Activated T-helper 1 cell treated with Interleukin-2 at 50 U/mL for 16 hours (primary cell): ENCODE results near the gene HS2ST1.
"Not testable (repeated sequence)": the region's sequence is repeated elsewhere in the genome, so short reads cannot be mapped to it uniquely, and the experiment has no call there.

Experiments used
- DNase-seq: peaks from one replicate; pipeline ENCODE4 v3.0.0-alpha.2; 2020; ENCODE audit warnings: low read depth

Gene HS2ST1

DNA sequence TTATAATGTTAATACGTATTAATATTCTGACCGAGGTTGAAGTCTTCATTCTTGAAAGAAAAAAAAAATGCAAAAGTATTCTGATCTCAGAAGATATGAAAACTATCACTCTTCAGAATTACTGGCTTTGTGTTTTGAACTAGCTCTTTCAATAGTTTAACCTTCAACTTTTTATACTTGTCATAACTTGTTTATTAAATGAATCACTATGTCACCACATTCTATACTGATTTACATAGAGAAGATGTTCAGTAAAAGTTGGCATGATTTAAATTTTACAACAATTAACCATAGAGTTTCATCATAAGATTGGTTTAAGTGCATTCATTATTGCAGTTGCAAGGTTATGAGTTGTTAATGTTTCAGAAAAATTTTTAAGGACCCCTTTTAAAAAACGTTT is 57.3 kb downstream of the HS2ST1 start:
- DNase-seq: no peak

DNA sequence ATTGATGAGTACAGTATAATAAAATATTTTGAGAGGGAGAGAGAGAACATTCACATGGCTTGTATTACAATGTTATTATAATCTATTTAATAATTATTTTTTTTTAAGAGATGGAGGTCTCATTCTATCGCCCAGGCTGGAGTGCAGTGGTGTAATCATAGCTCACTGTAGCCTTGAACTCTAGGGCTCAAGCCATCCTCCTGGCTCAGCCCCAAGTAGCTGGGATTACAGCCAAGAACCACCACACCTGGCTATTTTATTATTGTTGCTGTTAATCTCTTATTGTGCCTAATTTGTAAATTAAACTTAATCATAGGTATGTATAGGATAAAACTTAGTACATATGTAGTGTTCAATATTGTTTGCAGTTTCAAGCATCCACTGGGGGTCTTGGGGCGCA is 57.8 kb downstream of the HS2ST1 start:
- no peak for DNase-seq

DNA sequence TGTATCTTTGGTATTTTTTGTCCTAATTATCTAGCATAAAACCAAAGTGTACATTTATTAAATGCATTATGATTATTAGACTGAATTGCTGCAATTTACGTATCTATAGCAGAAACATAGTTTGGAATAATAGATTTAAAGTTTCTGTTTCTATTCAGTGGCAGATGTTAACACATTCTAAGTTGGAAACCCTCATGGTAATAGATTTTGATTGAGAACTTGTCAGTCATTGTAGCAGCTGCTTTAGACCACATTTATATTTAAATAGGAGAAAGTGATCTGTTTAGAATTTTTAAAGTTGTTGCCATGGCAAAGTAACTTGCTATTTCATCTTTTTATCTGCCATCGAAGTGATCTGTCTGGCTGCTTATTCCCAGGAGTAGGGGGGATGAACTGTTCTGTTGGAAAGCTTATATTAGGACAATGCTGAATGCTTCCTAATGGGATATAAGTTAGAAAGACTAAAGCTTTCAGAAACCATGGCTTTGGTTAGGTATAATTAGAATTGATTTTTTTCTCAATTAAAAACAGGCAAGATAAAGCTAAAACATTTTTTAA is 61.6 kb downstream of the HS2ST1 start:
- no peak for DNase-seq

DNA sequence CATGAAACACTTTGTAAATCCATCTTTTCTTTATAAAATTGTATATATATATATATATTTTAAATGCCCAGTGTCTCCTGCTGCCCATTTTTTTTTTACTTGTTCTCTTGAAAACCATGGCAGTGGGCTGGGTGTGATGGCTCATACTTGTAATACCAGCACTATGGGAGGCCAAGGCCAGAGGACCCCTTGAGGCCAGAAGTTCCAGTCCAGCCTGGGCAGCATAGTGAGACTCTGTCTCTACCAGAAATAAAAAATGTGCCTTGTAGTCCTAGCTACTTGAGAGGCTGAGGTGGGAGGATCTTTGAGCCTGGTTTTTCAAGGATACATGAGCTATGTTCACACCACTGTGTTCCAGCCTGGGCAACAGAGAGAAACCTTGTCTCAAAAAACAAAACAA is 62.2 kb downstream of the HS2ST1 start:
- no peak for DNase-seq

DNA sequence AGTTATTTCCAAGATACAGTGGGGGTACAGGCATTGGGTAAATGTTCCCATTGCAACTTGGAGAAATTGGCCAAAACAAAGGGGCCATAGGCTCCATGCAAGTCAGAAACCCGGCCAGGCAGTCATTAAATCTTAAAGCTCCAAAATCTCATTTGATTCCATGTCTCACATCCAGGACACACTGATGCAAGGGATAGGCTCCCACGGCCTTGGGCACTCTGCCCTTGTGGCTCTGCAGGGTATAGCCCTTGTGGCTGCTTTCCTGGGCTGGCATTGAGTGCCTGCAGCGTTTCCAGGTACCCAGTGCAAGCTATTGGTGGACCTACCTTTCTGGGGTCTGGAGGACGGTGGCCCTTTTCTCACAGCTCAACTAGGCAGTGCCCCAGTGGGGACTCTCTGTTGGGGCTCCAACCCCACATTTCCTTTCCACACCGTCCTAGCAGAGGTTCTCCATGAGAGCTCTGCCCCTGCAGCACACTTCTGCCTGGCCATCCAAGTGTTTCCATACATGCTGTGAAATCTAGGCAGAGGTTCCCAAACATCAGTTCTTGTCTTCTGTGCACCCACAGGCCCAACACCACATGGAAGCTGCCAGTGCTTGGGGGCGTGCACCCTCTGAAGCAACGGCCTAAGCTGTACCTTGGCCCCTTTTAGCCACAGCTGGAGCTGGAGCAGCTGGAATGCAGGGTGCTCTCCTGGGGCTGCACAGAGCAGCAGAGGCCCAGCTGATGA is 67.2 kb downstream of the HS2ST1 start:
- DNase-seq: no peak

DNA sequence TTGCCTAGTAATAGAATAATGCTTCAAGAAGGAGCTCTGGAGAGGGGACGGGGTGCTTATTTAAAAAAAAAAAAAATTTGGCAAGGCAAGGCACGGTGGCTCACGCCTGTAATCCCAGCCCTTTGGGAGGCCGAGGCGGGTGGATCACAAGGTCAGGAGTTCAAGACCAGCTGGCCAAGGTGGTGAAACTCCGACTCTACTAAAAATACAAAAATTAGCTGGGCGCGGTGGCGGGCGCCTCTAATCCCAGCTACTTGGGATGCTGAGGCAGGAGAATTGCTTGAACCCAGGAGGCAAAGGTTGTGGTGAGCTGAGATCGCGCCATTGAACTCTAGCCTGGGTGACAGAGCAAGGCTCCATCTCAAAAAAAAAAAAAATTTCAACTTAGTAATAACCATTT is 69.2 kb downstream of the HS2ST1 start:
- DNase-seq: not testable (repeated sequence)

DNA sequence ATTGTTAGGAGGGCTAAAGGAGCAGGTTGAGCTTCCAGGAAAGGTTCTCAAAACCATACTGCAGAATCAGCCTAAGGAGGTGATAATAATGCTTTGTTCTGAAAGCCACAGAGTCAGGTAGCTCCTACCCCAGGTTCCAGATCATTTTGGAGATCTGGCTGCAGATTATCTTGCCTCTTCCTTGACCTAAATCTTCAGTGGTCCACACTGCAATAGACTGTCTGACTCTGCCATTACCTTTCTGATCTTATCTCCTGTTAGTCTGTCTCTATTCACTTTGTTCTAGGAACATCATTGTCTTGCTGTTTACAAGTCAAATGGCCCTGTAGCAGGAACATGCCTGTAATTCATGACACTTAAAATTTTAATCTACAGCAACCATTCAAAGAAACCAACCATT is 73.0 kb downstream of the HS2ST1 start:
- DNase-seq: no peak

DNA sequence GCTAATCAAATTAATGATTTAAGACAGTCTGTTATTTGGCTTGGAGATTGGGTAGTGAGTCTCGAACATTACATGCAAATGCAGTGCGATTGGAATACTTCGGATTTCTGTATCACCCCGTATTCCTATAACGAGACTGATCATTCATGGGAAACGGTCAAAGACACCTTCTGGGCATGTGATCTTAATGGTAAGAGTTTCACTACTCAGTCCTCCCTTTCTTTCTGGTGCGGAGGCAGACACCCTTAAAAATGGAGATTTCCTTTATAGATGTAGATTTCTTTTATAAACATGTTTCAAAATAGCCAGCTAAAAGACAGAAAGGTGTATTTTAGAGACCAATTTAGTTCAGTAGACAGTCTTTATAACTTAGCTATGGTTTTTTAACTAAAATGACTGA is 74.4 kb downstream of the HS2ST1 start:
- no peak for DNase-seq

DNA sequence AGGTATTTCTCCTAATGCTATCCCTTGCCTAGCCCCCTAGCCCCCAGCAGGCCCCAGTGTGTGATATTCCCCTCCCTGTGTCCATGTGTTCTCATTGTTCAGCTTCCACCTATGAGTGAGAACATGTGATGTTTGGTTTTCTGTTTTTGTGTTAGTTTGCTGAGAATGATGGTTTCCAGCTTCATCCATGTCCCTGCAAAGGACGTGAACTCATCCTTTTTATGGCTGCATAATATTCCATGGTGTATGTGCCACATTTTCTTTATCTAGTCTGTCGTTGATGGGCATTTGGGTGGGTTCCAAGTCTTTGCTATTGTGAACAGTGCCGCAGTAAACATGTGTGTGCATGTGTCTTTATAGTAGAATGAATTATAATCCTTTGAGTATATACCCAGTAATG is 75.3 kb downstream of the HS2ST1 start:
- DNase-seq: not testable (repeated sequence)

DNA sequence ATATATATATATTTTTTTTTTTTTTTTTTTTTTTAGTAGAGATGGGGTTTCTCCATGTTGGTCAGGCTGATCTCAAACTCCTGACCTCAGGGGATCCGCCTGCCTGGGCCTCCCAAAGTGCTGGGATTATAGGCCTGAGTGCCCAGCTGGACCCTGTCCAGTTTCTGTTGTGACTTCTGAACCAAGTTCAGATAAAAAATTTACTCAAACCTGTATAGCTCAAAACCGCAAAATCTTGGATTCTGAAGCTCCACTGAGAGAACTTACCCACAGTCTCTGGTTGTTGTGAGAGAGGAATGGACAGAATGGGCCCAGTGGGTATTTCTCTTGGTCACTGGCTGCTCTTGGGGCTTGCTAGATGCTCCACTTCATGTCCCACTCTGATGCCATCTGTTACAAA is 76.4 kb downstream of the HS2ST1 start:
- no peak for DNase-seq

DNA sequence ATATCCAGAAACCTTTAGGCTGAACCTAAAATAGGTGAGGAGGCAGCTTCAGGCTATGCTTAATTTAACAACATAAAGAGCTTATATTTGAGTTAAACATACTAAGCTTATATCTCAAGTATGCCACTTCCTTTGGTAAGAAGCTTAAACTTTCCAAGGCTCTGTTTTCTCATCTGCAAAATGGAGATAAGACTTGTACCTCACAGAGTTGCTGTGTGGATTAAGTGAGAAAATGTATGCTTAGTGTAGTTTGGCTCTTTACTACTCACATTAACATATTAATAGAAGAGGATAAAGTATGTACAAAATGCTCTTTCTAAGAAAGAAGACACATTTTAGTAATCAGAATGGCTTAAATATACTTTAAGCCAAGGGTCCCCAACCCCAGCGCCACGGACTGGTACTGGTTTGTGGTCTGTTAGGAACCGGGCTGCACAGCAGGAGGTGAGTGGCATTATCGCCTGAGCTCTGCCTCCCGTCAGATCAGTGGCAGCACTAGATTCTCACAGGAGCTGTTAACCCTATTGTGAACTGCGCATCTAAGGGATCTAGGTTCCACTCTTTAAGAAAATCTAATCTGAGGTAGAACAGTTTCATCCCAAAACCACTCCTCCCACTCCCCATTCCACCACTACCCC is 77.2 kb downstream of the HS2ST1 start:
- no peak for DNase-seq

DNA sequence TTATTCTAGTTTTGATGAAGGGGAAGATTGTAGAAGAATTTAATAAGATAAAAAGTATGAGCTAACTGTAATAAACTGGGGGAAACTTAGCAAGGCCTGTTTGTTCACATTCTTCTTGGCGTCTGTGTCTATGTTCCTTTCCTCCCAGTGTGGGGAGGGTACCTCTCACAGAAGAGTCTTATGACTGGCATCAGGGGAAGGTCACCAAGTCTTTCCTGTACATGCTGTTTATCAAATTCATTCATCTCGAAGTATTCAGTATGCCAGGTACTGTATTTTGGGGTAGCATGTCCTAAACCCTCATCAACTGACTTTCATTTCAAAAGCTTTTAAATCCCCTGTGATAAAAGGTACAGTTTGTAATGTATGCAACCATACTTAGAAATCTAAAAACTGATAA is 78.4 kb downstream of the HS2ST1 start:
- no peak for DNase-seq

DNA sequence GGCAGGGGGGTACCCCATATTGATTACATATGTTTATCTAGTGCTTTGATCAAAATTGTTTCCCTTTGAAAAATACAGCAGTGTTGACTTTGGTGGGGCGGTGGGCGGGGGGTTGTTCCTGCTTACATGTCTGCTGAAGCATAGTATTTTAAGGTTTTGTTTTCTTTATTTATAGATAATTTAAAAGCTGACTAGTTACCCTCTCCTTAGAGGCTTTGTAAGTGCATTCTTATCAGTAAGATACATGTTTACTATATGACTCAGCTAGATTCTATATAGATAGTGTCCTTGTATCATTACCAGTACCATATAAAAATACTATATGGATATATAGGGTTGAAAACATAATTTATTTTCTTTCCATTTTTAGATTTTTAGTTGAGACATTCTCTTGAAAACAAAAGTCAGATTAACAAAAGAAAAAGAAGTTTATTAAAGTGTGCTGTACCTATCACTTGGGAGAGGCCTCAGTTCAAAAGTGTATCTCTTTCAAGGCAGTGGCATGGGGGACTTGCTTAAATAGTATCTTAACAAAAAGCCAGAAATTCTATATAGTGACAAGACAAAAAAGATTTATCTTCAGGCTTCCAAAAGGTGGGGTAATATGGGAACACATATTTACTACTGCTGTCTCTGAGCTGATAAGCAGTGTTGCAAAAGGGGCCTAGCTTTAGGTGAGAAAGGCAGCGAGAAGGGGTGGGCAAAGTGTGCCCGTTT is 79.0 kb downstream of the HS2ST1 start:
- DNase-seq: no peak

DNA sequence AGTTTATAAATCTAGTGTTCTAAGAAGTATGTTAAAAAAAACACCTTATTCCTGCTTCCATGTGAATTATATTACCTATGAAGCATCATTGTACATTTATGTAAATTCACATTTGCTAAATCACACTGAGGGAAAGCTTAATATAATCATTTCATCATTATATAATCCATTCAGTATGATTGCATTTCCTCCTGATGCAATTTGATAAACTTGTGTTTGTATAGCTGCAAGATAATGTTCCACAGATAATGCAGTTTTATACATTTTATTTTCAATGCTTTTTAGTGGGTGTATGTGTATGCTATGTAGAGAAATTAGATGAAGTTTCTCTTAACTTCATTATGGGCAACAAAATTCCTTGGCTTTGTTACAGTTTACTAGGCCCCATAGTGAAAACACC is 79.6 kb downstream of the HS2ST1 start:
- no peak for DNase-seq

DNA sequence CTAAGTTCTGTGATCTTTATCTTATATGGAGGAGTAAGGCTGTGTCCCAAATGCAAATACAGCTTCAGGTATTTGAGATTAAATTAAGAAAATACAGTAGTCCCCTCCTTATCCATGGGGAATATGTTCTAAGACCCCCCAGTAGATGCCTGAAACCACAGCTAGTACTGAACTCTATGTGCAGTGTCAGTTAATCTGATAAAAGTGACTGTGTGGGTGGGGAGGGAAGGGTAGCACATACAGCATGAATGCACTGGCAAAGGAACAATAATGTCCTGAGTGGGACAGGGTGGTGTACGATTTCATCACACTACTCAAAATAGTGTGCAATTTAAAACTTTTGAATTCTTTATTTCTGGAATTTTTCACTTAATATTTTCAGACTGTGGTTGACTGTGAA is 83.1 kb downstream of the HS2ST1 start:
- DNase-seq: no peak

DNA sequence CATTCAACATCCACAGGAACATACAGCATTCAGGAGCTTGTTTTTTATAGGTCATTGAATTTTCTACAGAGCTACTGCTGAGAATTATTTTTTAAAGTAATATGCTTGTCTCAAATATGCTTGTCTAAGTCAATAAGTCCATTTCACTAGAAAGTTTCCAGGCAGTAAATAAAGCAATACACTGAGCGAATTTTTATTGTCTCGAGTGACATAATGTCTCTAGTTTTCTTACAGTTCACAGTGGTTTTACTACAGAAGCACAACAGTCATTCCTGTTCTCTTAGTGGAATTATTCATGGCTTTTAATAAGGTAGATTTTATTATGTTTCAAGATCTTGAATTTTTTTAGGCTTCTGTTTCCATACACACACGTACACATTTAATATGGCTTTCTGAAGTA is 83.8 kb downstream of the HS2ST1 start:
- DNase-seq: no peak

DNA sequence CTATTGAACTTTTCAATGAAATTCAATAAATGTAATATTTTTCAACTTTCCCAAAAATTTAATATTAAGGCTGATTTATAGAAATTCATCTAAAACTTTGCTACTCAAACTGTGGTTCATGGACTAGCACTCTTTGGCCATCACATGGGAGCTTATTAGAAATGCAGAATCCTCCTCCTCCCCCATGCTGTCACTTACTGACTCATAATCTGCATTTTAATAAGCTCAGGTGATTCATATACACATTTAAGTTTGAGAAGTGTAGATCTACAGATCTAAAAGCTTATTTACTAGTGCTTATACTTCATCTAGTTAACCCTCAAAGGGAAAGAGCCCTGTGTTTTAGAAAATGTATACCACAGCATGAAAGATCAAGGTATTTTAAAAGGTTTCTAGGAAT is 84.3 kb downstream of the HS2ST1 start:
- DNase-seq: no peak

DNA sequence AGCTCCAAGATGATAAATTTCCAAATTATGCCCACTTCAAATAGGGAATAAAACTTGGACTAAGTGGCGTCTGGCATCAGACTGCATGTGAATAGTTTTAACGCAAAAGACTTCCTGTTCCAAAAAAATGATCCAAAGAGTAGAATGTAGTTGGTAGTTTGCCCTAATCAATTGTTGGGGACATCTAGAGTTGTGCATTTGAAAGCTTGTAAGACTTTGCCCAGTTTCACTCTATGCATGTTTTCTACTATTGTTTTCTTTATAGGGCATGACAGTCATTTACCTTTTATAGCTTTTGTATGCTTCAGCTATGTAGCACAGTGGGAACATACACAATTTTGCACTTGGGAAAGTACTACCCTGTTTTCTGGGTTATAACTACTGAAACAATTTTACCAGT is 86.0 kb downstream of the HS2ST1 start:
- DNase-seq: no peak

DNA sequence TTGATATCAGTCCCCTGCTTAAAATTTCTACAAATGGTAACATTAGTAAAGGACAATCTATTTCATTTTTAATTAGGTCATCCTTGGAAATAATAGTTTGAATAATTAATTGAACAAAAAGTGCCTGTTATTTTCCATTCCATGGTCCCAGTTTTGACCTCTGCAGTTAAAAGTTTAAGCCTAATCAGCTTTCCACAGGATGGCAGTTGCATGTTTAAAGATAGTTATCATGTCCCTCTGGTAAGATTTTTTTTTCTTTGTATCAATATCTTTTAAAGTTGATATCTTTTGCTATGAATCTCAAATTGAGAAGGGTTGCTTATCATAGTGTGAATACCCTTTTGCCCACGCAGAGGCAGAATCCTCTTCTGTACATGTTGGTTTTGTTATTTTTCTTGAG is 90.4 kb downstream of the HS2ST1 start:
- no peak for DNase-seq

DNA sequence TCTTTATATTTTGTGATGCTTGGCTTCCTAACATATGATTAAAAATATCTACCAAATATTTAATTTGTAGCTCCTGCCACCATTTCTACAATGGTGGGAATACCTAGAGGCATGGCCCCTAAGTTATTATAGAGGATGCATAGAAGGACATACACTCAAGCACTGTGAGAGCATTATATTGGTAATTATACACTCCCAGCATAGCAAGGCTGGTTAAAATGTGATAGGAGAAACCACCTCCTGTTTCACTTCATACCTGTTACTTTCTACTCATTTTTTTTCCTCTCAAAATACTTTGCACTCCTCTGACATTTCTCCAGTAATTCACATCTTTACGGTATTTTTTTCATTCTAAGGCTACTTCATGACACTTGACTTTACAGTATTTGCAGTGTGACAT is 92.9 kb downstream of the HS2ST1 start:
- DNase-seq: no peak

DNA sequence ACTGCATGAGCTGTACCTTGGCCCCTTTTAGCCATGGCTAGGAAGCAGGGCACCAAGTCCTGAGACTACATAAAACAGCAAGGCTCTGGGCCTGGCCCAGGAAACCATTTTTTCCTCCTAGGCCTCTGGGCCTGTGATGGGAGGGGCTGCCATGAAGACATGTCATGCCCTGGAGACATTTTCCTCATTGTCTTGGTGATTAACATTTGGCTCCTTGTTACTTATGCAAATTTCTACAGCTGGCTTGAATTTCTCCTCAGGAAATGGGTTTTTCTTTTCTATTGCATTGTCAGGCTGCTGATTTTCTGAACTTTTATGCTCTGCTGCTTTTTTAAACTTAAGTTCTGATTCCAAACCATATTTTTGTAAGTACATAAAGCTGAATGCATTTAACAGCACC is 99.0 kb downstream of the HS2ST1 start:
- not testable (repeated sequence) for DNase-seq

DNA sequence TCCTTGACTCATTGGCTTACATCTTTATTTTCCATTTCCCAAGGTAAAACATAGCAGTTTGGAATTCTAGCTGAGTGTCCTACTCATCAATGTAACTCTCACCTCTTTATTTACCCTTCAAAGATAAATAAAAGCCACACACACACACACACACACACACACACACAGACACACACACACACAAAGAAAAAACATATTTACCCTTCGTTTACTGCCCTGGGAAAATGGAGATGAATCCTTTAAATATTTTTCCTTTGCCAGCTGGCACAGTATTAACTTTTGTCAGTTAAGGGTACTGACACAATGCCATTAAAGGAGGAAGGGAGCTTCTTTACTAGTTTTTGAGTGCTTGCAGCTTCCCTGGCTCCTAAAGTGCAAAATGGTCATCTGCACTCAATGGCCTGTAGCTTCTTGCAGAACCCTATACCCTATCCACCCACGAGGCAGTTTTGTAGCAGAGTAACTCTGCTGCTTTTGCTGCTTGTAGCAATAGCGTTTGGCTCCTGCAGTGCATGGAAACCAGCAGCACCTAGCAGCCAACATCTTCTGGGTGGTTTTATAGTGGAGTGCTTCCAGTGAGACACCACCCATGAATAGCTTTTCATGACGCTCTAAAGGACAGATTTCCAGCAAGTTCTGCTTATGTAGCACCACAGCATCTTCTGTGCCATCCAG is 103.7 kb downstream of the HS2ST1 start:
- DNase-seq: no peak

DNA sequence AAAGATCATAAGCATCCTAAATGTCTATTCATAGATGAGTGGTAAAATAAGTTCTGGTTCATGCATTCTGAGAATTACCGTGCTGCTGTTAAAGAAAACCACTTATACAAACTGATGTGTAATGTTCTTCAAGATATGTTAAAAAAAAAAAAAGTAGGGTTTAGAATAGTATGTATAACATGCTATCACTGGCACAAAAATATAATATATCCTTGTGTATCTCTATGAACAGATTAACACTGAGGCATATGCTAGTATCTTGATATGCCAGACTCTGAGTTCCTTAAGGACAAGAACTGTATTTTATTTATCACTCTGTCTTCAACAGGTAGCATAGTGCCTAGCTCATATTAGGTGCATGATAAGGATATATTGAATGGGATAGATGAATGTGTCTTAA is 108.9 kb downstream of the HS2ST1 start:
- no peak for DNase-seq
